ENCODE data around the gene CHCHD1. TPM values are rescaled to one million over a fixed set of nuclear protein-coding genes. Genes with fewer than 3 reads are reported as not detected.
A peak's percentile ranks its signal among the peaks of the same experiment; 100 is the strongest.

CHCHD1 gene
- total RNA-seq, 1 donor from 2014 or later, result 13.2 TPM

GRCh38 chr10:73806176-73806950, 24.5 kb downstream of the CHCHD1 start:
- ATAC-seq, result no peak
- DNase-seq (ENCODE audit: low spot score), result no peak
- intact Hi-C loops (cut with DNase I), result no loop called here

GRCh38 chr10:73807471-73807870, 25.6 kb downstream of the CHCHD1 start:
- ATAC-seq, result no peak
- no peak for DNase-seq (ENCODE audit: low spot score)
- intact Hi-C loops (cut with DNase I), result no loop called here

- intact Hi-C loops (cut with DNase I), result no loop called here
- no peak for ATAC-seq
- DNase-seq (ENCODE audit: low spot score), result no peak
These were observed 26.4 kb downstream of the CHCHD1 start for GRCh38 chr10:73808021-73808815.

GRCh38 chr10:73809061-73809818, 27.4 kb downstream of the CHCHD1 start:
- ATAC-seq, result no peak
- no peak for DNase-seq (ENCODE audit: low spot score)
- intact Hi-C loops (cut with DNase I), result no loop called here

- intact Hi-C loops (cut with DNase I), result no loop called here
- DNase-seq (ENCODE audit: low spot score) (no peak), ATAC-seq (no peak)
These were observed 28.5 kb downstream of the CHCHD1 start for GRCh38 chr10:73810358-73810734.

- DNase-seq (ENCODE audit: low spot score), result peak; percentile 74
- intact Hi-C loops (cut with DNase I), result no loop called here
These were observed 29.1 kb downstream of the CHCHD1 start for GRCh38 chr10:73810735-73811465.

GRCh38 chr10:73812657-73813056, 30.8 kb downstream of the CHCHD1 start:
- intact Hi-C loops (cut with DNase I), result no loop called here
- no peak for ATAC-seq
- no peak for DNase-seq (ENCODE audit: low spot score)

More at GRCh38 chr10:73810735-73811465, 29.1 kb downstream of the CHCHD1 start:
- no peak for ATAC-seq

GRCh38 chr10:73813333-73813732, 31.5 kb downstream of the CHCHD1 start:
- intact Hi-C loops (cut with DNase I), result no loop called here
- no peak for DNase-seq (ENCODE audit: low spot score)
- ATAC-seq, result no peak

- intact Hi-C loops (cut with DNase I), result no loop called here
- DNase-seq (ENCODE audit: low spot score) (no peak), ATAC-seq (no peak)
These were observed 32.5 kb downstream of the CHCHD1 start for GRCh38 chr10:73814276-73814895.

- no peak for DNase-seq (ENCODE audit: low spot score)
- intact Hi-C loops (cut with DNase I), result no loop called here
- no peak for ATAC-seq
These were observed 33.3 kb downstream of the CHCHD1 start for GRCh38 chr10:73814896-73815718.

- intact Hi-C loops (cut with DNase I), result no loop called here
- ATAC-seq, result no peak
These were observed 33.8 kb downstream of the CHCHD1 start for GRCh38 chr10:73815719-73816030.

GRCh38 chr10:73816917-73817729, 35.3 kb downstream of the CHCHD1 start:
- ATAC-seq (no peak), DNase-seq (ENCODE audit: low spot score) (no peak)
- intact Hi-C loops (cut with DNase I), result no loop called here

More at GRCh38 chr10:73815719-73816030, 33.8 kb downstream of the CHCHD1 start:
- no peak for DNase-seq (ENCODE audit: low spot score)

- ATAC-seq (no peak), DNase-seq (ENCODE audit: low spot score) (no peak)
- intact Hi-C loops (cut with DNase I), result no loop called here
These were observed 36.0 kb downstream of the CHCHD1 start for GRCh38 chr10:73817826-73818225.

GRCh38 chr10:73818402-73818801, 36.6 kb downstream of the CHCHD1 start:
- DNase-seq (ENCODE audit: low spot score), result no peak
- intact Hi-C loops (cut with DNase I), result no loop called here
- no peak for ATAC-seq

- ATAC-seq (no peak), DNase-seq (ENCODE audit: low spot score) (no peak)
- intact Hi-C loops (cut with DNase I), result no loop called here
These were observed 37.2 kb downstream of the CHCHD1 start for GRCh38 chr10:73819081-73819480.

GRCh38 chr10:73819513-73820093, 37.8 kb downstream of the CHCHD1 start:
- DNase-seq (ENCODE audit: low spot score), result no peak
- peak; percentile 45 for ATAC-seq

GRCh38 chr10:73823391-73823790, 41.5 kb downstream of the CHCHD1 start:
- ATAC-seq (no peak), DNase-seq (ENCODE audit: low spot score) (no peak)
- intact Hi-C loops (cut with DNase I), result no loop called here

More at GRCh38 chr10:73819513-73820093, 37.8 kb downstream of the CHCHD1 start:
- intact Hi-C loops (cut with DNase I), result no loop called here

Measured in sciatic nerve (tissue), 2 donors.